ENCODE results near the gene NOX5.

Gene NOX5

DNA sequence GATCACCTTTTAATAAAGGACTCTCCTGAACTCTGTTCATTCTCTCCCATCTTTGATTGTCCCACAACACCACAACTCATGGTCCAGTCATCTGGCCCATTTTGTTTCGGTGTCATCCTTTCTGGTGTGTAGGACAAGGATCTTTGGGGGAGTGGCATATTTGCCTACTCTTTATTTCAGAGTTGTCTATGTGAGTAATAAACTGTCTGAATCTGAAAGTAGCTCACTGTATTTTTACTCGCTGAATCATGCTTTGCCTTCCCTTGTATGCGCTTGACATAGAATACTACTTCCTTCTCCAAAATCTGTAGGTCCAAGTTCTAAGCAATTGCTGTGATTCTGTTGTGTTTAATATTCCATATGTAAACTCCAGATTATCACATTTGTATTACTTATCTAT is 29.9 kb upstream of the NOX5 start:
- H3K9ac ChIP-seq (ENCODE audit: low read length) = no peak overlapping the region
- peaks cover 33% of the 10 kb centered on the region for H3K27me3 ChIP-seq (ENCODE audit: low read depth, low read length)
- no peaks in the 10 kb centered on the region for H3K4me1 ChIP-seq (ENCODE audit: low read length)
- no peaks in the 10 kb centered on the region for H4K20me1 ChIP-seq (ENCODE audit: insufficient read depth, low read length)
- no peaks in the 10 kb centered on the region for H3K9me3 ChIP-seq (ENCODE audit: insufficient read depth, low read length)
- TF ChIP-seq, protein P1, sequence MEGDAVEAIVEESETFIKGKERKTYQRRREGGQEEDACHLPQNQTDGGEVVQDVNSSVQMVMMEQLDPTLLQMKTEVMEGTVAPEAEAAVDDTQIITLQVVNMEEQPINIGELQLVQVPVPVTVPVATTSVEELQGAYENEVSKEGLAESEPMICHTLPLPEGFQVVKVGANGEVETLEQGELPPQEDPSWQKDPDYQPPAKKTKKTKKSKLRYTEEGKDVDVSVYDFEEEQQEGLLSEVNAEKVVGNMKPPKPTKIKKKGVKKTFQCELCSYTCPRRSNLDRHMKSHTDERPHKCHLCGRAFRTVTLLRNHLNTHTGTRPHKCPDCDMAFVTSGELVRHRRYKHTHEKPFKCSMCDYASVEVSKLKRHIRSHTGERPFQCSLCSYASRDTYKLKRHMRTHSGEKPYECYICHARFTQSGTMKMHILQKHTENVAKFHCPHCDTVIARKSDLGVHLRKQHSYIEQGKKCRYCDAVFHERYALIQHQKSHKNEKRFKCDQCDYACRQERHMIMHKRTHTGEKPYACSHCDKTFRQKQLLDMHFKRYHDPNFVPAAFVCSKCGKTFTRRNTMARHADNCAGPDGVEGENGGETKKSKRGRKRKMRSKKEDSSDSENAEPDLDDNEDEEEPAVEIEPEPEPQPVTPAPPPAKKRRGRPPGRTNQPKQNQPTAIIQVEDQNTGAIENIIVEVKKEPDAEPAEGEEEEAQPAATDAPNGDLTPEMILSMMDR (IDR thresholded peaks at IDR 0.05; ENCODE audit: low read depth, low read length) = no peak
- no peak for TF ChIP-seq EZH2phosphoT487 (IDR thresholded peaks at IDR 0.05; ENCODE audit: low read depth)
- H3K27ac ChIP-seq (ENCODE audit: low read length) = no peak overlapping the region
- H3K36me3 ChIP-seq (replicated peaks; ENCODE audit: low read depth, low read length) = no peaks in the 10 kb centered on the region
- no peak overlapping the region for H2AFZ ChIP-seq (ENCODE audit: low read depth, low read length)
- no peak overlapping the region for H3K4me2 ChIP-seq (ENCODE audit: low read length)
- no peaks in the 10 kb centered on the region for H3K79me2 ChIP-seq (ENCODE audit: low read length)
- no peak overlapping the region for H3K4me3 ChIP-seq (ENCODE audit: low read length)

DNA sequence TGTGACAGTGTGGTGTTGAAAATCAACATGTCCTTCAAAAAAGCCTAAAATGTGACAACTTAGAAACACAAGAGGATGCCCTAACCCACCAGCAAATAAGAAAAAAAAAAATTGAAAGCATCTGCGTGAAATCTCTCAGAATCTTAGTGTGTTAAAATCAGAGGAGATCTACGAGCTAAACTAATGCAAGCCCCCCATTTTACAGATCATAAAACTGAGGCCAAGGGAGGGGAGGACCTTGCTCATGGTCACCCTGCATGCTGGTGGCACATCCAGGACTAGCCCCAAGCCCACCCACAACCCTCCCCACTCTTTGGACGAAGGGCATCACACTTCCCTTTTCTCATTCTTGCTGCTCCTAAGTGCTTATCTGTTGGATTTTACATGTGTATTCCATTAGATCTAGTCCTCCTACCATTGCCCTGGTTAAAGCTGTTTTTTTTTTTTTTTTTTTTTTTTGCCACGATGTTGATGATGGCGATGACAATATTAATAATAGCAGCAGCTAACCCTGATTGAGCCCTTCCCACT is 29.1 kb upstream of the NOX5 start:
- Histone ChIP-seq H3K4me3 (ENCODE audit: low read length) (no peak overlapping the region), H3K4me1 (ENCODE audit: low read length) (no peaks in the 10 kb centered on the region)

DNA sequence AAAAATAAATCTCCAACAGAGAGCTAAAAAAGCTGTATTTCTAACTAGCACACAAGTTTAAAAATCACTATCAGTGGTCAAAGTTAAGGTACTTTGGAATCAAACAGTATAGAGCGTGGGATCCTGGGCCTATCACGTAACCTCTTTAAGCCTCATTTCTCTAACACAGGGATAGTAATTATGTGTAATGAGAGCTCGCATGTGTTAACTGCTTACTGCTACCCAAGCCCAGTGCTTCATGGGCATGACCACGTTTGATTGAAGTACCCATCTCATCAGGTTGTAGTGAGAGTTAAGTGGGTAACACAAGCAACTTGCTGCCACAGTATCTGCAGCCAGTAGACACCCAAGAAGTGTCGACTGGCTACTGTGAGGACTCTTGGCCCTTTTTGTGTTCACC is 28.2 kb upstream of the NOX5 start:
- H2AFZ ChIP-seq (ENCODE audit: low read depth, low read length) = no peak overlapping the region
- H4K20me1 ChIP-seq (ENCODE audit: insufficient read depth, low read length) = no peaks in the 10 kb centered on the region
- no peaks in the 10 kb centered on the region for H3K79me2 ChIP-seq (ENCODE audit: low read length)
- no peak overlapping the region for H3K4me2 ChIP-seq (ENCODE audit: low read length)
- peaks cover 19% of the 10 kb centered on the region for H3K27me3 ChIP-seq (ENCODE audit: low read depth, low read length)
- no peak overlapping the region for H3K4me3 ChIP-seq (ENCODE audit: low read length)
- TF ChIP-seq, protein P1 (IDR thresholded peaks at IDR 0.05; ENCODE audit: low read depth, low read length) = no peak
- no peak for TF ChIP-seq EZH2phosphoT487 (IDR thresholded peaks at IDR 0.05; ENCODE audit: low read depth)
- no peak overlapping the region for H3K9ac ChIP-seq (ENCODE audit: low read length)
- H3K4me1 ChIP-seq (ENCODE audit: low read length) = no peaks in the 10 kb centered on the region
- H3K27ac ChIP-seq (ENCODE audit: low read length) = no peak overlapping the region
- no peaks in the 10 kb centered on the region for H3K36me3 ChIP-seq (replicated peaks; ENCODE audit: low read depth, low read length)
- H3K9me3 ChIP-seq (ENCODE audit: insufficient read depth, low read length) = no peaks in the 10 kb centered on the region

More for the DNA sequence above, 29.1 kb upstream of the NOX5 start:
- Histone ChIP-seq H3K27ac (ENCODE audit: low read length) (no peak overlapping the region), H3K9ac (ENCODE audit: low read length) (no peak overlapping the region), H4K20me1 (ENCODE audit: insufficient read depth, low read length) (no peaks in the 10 kb centered on the region), H3K79me2 (ENCODE audit: low read length) (no peaks in the 10 kb centered on the region), H3K27me3 (ENCODE audit: low read depth, low read length) (peaks cover 25% of the 10 kb centered on the region), H2AFZ (ENCODE audit: low read depth, low read length) (no peak overlapping the region), H3K9me3 (ENCODE audit: insufficient read depth, low read length) (no peaks in the 10 kb centered on the region), H3K36me3 (replicated peaks; ENCODE audit: low read depth, low read length) (no peaks in the 10 kb centered on the region), H3K4me2 (ENCODE audit: low read length) (no peak overlapping the region)
- TF ChIP-seq, protein P1 (IDR thresholded peaks at IDR 0.05; ENCODE audit: low read depth, low read length) = no peak
- TF ChIP-seq EZH2phosphoT487 (IDR thresholded peaks at IDR 0.05; ENCODE audit: low read depth) = no peak

DNA sequence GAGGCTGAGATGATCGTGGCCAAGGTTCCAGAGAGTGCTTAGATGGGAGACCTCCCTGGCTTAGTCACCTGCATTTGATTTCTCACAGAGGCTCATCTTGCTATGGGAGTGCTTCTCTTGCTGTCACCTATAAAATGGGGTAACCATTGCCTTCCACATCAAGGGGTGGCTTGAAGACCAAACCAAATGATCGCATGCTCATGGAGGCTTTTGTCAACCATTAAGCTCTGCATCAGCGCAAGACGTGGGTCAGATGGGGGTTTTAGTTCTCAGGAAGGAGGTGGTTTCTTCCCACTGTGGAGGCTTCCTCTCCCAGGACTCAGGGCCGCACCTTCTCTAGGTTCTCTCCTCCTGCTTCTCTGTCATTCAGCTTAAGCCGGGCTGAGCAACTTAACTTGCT is 27.4 kb upstream of the NOX5 start:
- no peaks in the 10 kb centered on the region for H3K79me2 ChIP-seq (ENCODE audit: low read length)
- H3K27ac ChIP-seq (ENCODE audit: low read length) = no peak overlapping the region
- H3K4me2 ChIP-seq (ENCODE audit: low read length) = no peak overlapping the region
- H3K27me3 ChIP-seq (ENCODE audit: low read depth, low read length) = peaks cover 18% of the 10 kb centered on the region
- TF ChIP-seq EZH2phosphoT487 (IDR thresholded peaks at IDR 0.05; ENCODE audit: low read depth) = no peak
- TF ChIP-seq, protein P1 (IDR thresholded peaks at IDR 0.05; ENCODE audit: low read depth, low read length) = no peak
- no peaks in the 10 kb centered on the region for H3K36me3 ChIP-seq (replicated peaks; ENCODE audit: low read depth, low read length)
- no peaks in the 10 kb centered on the region for H3K4me1 ChIP-seq (ENCODE audit: low read length)
- H2AFZ ChIP-seq (ENCODE audit: low read depth, low read length) = no peak overlapping the region
- H3K9me3 ChIP-seq (ENCODE audit: insufficient read depth, low read length) = no peaks in the 10 kb centered on the region
- no peaks in the 10 kb centered on the region for H4K20me1 ChIP-seq (ENCODE audit: insufficient read depth, low read length)
- no peak overlapping the region for H3K9ac ChIP-seq (ENCODE audit: low read length)
- H3K4me3 ChIP-seq (ENCODE audit: low read length) = no peak overlapping the region
